Heart left ventricle (tissue), 13 donors: ENCODE results near the gene TPD52L2.
"Not testable (repeated sequence)": the region's sequence is repeated elsewhere in the genome, so short reads cannot be mapped to it uniquely, and the experiment has no call there.

Experiments used
- CTCF ChIP-seq, 12 donors: fragments of 200-600 bp; sonication (generic) in 4 of 12; IDR thresholded peaks; one replicate each; pipeline versions ENCODE4 v1.5.0 to v1.8.0; 2018 to 2022; ENCODE audit warnings: antibody characterized with exemption in 12 of 12, mild to moderate bottlenecking in 5 of 12
- POLR2A ChIP-seq, 2 donors: fragments of 450-650 bp; IDR thresholded peaks; one replicate each; pipeline ENCODE4 v1.6.1; 2017; ENCODE audit warnings: antibody characterized with exemption in 2 of 2, mild to moderate bottlenecking in 2 of 2, moderate library complexity in 2 of 2
- donor health status: ischemic (EF 13 %, LVEDD 7.1; RV severe dilation, severe dysfunction).
- donor health status: DM: no; HTN: yes; CAD: no.
- donor health status: DM: no; HTN: no; CAD: no.
- donor health status: ischemic (EF 25% LVEDD 6.9; RV normal size, moderate dysfunction).
- donor health status: ischemic (EF 25% LVEDD 5.7; RV mildly dilated, moderate dysfunction).
- donor health status: ischemic (EF 35%, LVEDD 5.7; RV mildly dilated, moderate dysfunction).
- donor health status: nonischemic (EF 11% LVEDD 7.7; RV severe dilation, severe dysfunction).
- donor health status: DM: yes; HTN: yes; CAD: no.
- donor health status: PGD.
- donor health status: ischemic (EF 29% LVEDD 5.4; RV normal size, mild dysfunction).
- donor health status: nonischemic (EF 23%, LVEDD 6.1; RV moderate dilation, normal function).

DNA sequence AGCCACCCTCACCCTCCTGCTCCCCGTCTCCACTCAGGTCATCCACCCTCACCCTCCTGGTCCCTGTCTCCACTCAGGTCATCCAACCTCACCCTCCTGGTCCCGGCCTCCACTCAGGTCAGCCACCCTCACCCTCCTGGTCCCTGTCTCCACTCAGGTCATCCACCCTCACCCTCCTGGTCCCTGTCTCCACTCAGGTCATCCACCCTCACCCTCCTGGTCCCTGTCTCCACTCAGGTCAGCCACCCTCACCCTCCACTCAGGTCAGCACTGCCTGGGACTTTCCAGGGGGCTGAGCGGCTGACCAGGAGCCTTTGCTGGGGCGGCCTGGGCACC, 11.4 kb upstream of the TPD52L2 start:
- TF ChIP-seq CTCF, POLR2A (IDR thresholded peaks at IDR 0.05): not testable (repeated sequence)
